Raji (cell line): ENCODE results near the gene FHL3.

ENCODE experiments used
- POLR2A ChIP-seq: IDR thresholded peaks from 2 replicates; pipeline ENCODE4 v1.6.1; 2011; ENCODE audit warnings: low read depth, low read length, control low read depth; ENCODE audit not compliant: insufficient read depth

The FHL3 gene

GRCh38 chr1:37947364-37947763, 58.0 kb downstream of the FHL3 start:
- no peak for TF ChIP-seq POLR2A
